Panc1 (cell line): Measurements from ENCODE around the gene MYO5B.

ENCODE experiments used
- SIN3A ChIP-seq: IDR thresholded peaks from 2 replicates; pipeline ENCODE4 v1.6.1; 2012; ENCODE audit warnings: low read depth, mild to moderate bottlenecking, low read length, moderate library complexity, borderline replicate concordance; ENCODE audit not compliant: insufficient read depth
- TF ChIP-seq, protein P1 (sequence below): fragments of 450-650 bp; IDR thresholded peaks from 2 replicates; pipeline ENCODE4 v1.5.1; 2017; ENCODE audit warnings: mild to moderate bottlenecking

DNA sequence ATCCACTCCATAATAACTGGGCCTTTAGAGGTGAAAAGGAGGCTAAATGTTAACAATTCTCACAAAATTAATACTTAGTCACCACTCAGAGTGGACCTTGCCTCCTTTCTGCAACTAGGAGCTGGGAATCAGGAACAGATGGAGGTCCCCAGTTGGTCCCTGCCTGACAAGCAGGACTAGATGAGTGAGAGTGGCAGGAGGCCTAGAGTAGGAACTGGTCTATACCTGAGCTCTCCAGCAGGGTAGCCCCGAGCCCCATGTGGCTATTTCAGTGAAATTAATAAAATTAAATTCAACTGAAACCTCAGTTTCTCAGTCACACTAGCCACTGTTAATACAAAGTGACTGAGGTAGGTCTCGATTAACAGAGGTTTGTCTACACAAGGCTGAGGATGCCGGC lies 150.5 kb downstream of the MYO5B start:
- TF ChIP-seq, protein P1, sequence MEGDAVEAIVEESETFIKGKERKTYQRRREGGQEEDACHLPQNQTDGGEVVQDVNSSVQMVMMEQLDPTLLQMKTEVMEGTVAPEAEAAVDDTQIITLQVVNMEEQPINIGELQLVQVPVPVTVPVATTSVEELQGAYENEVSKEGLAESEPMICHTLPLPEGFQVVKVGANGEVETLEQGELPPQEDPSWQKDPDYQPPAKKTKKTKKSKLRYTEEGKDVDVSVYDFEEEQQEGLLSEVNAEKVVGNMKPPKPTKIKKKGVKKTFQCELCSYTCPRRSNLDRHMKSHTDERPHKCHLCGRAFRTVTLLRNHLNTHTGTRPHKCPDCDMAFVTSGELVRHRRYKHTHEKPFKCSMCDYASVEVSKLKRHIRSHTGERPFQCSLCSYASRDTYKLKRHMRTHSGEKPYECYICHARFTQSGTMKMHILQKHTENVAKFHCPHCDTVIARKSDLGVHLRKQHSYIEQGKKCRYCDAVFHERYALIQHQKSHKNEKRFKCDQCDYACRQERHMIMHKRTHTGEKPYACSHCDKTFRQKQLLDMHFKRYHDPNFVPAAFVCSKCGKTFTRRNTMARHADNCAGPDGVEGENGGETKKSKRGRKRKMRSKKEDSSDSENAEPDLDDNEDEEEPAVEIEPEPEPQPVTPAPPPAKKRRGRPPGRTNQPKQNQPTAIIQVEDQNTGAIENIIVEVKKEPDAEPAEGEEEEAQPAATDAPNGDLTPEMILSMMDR = no peak
- TF ChIP-seq SIN3A = no peak
